Aorta (tissue), 5 donors: ENCODE measurements around the gene PALM3. TPM values are rescaled to one million over a fixed set of nuclear protein-coding genes. Genes with fewer than 3 reads are reported as not detected.
"Not testable (repeated sequence)": the region's sequence is repeated elsewhere in the genome, so short reads cannot be mapped to it uniquely, and the experiment has no call there.

Source experiments
- ATAC-seq: fragments of 200-7000 bp; cut with Tn5 transposase; one replicate; pipeline ENCODE4 v1.9.1; 2022; ENCODE audit warnings: moderate library complexity; ENCODE audit not compliant: low FRiP score
- DNase-seq, 2 donors: peaks; one replicate each; pipeline ENCODE4 v3.0.0-alpha.2; 2020
- H3K27ac ChIP-seq, 2 donors: one replicate each; pipeline ENCODE4 v1.5.1; 2013; ENCODE audit warnings: low read length in 2 of 2, mild to moderate bottlenecking in 2 of 2, moderate library complexity in 2 of 2, control low read depth in 1 of 2, inconsistent platforms in 1 of 2, low read depth in 1 of 2
- H3K27me3 ChIP-seq, 2 donors: one replicate each; pipeline ENCODE4 v1.6.1; 2013; ENCODE audit warnings: control low read depth in 1 of 2, low read length in 1 of 2, mild to moderate bottlenecking in 1 of 2, moderate library complexity in 1 of 2; ENCODE audit not compliant: insufficient read depth in 2 of 2, control insufficient read depth in 1 of 2
- H3K36me3 ChIP-seq, 2 donors: one replicate each; pipeline ENCODE4 v1.6.1; 2013; ENCODE audit warnings: control low read depth in 1 of 2, low read length in 1 of 2, mild to moderate bottlenecking in 1 of 2; ENCODE audit not compliant: insufficient read depth in 2 of 2, control insufficient read depth in 1 of 2
- H3K4me1 ChIP-seq, 2 donors: one replicate each; pipeline ENCODE4 v1.6.1; 2013; ENCODE audit warnings: low read length in 2 of 2, control low read depth in 1 of 2, mild to moderate bottlenecking in 1 of 2, moderate library complexity in 1 of 2; ENCODE audit not compliant: insufficient read depth in 2 of 2, control insufficient read depth in 1 of 2
- H3K4me3 ChIP-seq, 2 donors: one replicate each; pipeline ENCODE4 v1.5.1; 2013; ENCODE audit warnings: low read length in 2 of 2, control low read depth in 1 of 2, mild to moderate bottlenecking in 1 of 2
- H3K9me3 ChIP-seq: one replicate; pipeline ENCODE4 v1.6.1; 2013; ENCODE audit warnings: mild to moderate bottlenecking, low read length; ENCODE audit not compliant: control insufficient read depth
- WGBS, 2 donors: extraction: QIAGEN DNeasy Blood & Tissue Kit; methylation state at CpG; one replicate each; pipeline ENCODE4 v1.1.7; 2013; 5-methylcytosine and 5-hydroxymethylcytosine counted together
- intact Hi-C, 2 donors: fragments of 100-400 bp; cut with DNase I; formaldehyde crosslinking; loops; one replicate each; pipeline versions ENCODE4 v1.14.2 to v1.15.0; 2022
- polyA plus RNA-seq, 2 donors: library from polyadenylated mRNA; stranded (reverse); fragments of 200-250 nt; gene quantifications; one replicate each; pipeline ENCODE4 v1.2.3, GENCODE V29; 2013
- total RNA-seq, 2 donors: library from RNA; stranded (reverse); fragmentation: NEBNext Ultra II Directional; extraction: Animal tissue kit (Norgen Biotek cat#: 25700); gene quantifications; one replicate each; pipeline ENCODE4 v1.2.1, GENCODE V29; 2021
- donor health status: healthy with polysubstance abuse.
- donor health status: Bipolar disorder and iron deficiency.
- donor health status: DM: no; HTN: no; CAD: no.
- donor health status: DM: no; HTN: no; CAD: no.
- donor health status: DM: yes; HTN: yes; CAD: no.

PALM3 gene
- total and polyA plus RNA-seq, 4 donors = 0.18 to 3.5 (median 0.63) TPM; not detected in 1

GRCh38 chr19:14050961-14051360 lies 10.9 kb downstream of the PALM3 start:
- intact Hi-C loops, H3K4me3 ChIP-seq: not testable (repeated sequence)
- WGBS, 2 donors = 94 to 95% methylated on average over 11 of the region's 11 CpGs

GRCh38 chr19:14050512-14050911 lies 11.4 kb downstream of the PALM3 start:
- H3K27ac ChIP-seq = no peak overlapping the region
- no peaks in the 10 kb centered on the region for H3K27me3 ChIP-seq
- H3K9me3 ChIP-seq = no peaks in the 10 kb centered on the region
- no peak for ATAC-seq
- 97 to 100% methylated on average over 4 of the region's 4 CpGs for WGBS, 2 donors
- DNase-seq = no peak
- no peaks in the 10 kb centered on the region for H3K36me3 ChIP-seq
- intact Hi-C loops = no loop called here
- H3K4me3 ChIP-seq = no peak overlapping the region
- no peaks in the 10 kb centered on the region for H3K4me1 ChIP-seq

More at GRCh38 chr19:14050961-14051360, 10.9 kb downstream of the PALM3 start:
- not testable (repeated sequence) for H3K27ac ChIP-seq, H3K4me1 ChIP-seq, H3K9me3 ChIP-seq, H3K27me3 ChIP-seq, H3K36me3 ChIP-seq, ATAC-seq, DNase-seq

GRCh38 chr19:14048443-14049153 lies 13.3 kb downstream of the PALM3 start:
- Histone ChIP-seq H3K27me3 (no peaks in the 10 kb centered on the region), H3K4me1 (no peaks in the 10 kb centered on the region), H3K4me3 (no peak overlapping the region), H3K27ac (no peak overlapping the region), H3K36me3 (no peaks in the 10 kb centered on the region), H3K9me3 (no peaks in the 10 kb centered on the region)
- WGBS, 2 donors = 82 to 83% methylated on average over 8 of the region's 8 CpGs
- ATAC-seq (no peak), DNase-seq (peak; percentile 66 to 89)
- intact Hi-C loops = no loop called here

- H3K4me1 ChIP-seq, H3K9me3 ChIP-seq, ATAC-seq, H3K4me3 ChIP-seq, DNase-seq, H3K27ac ChIP-seq, intact Hi-C loops, H3K36me3 ChIP-seq, H3K27me3 ChIP-seq: not testable (repeated sequence)
- WGBS, 2 donors = 97 to 98% methylated on average over 10 of the region's 10 CpGs
Observed at GRCh38 chr19:14047866-14048265, 14.0 kb downstream of the PALM3 start.

GRCh38 chr19:14042659-14043608 lies 18.9 kb downstream of the PALM3 start:
- H3K4me3 ChIP-seq, H3K27ac ChIP-seq, intact Hi-C loops, H3K9me3 ChIP-seq, H3K27me3 ChIP-seq, H3K4me1 ChIP-seq, H3K36me3 ChIP-seq: not testable (repeated sequence)
- 67 to 73% methylated on average over 19 of the region's 19 CpGs for WGBS, 2 donors
- DNase-seq (peak in 1 of 2 donors; percentile 53), ATAC-seq (peak; percentile 78)

GRCh38 chr19:14039181-14039580 lies 22.7 kb downstream of the PALM3 start:
- Histone ChIP-seq H3K36me3 (no peaks in the 10 kb centered on the region), H3K27ac (no peak overlapping the region), H3K4me1 (no peaks in the 10 kb centered on the region), H3K27me3 (no peaks in the 10 kb centered on the region), H3K9me3 (no peaks in the 10 kb centered on the region), H3K4me3 (no peak overlapping the region)
- DNase-seq (no peak), ATAC-seq (no peak)
- 88 to 90% methylated on average over 7 of the region's 7 CpGs for WGBS, 2 donors
- intact Hi-C loops = no loop called here

GRCh38 chr19:14035706-14036105 lies 26.2 kb downstream of the PALM3 start:
- DNase-seq (no peak), ATAC-seq (no peak)
- Histone ChIP-seq H3K27me3 (no peaks in the 10 kb centered on the region), H3K27ac (no peak overlapping the region), H3K36me3 (no peaks in the 10 kb centered on the region), H3K9me3 (no peaks in the 10 kb centered on the region), H3K4me1 (no peaks in the 10 kb centered on the region), H3K4me3 (no peak overlapping the region)
- 29 to 52% methylated on average over 7 of the region's 7 CpGs for WGBS, 2 donors
- intact Hi-C loops = no loop called here

GRCh38 chr19:14035159-14035558 lies 26.7 kb downstream of the PALM3 start:
- intact Hi-C loops, ATAC-seq: not testable (repeated sequence)
- WGBS, 2 donors = 91 to 93% methylated on average over 12 of the region's 12 CpGs

More at GRCh38 chr19:14035159-14035558, 26.7 kb downstream of the PALM3 start:
- H3K4me1 ChIP-seq, H3K9me3 ChIP-seq, DNase-seq, H3K27ac ChIP-seq, H3K27me3 ChIP-seq, H3K4me3 ChIP-seq, H3K36me3 ChIP-seq: not testable (repeated sequence)
